Activated CD4-positive, alpha-beta T cell treated with anti-CD3 and anti-CD28 coated beads for 48 hours (primary cell): ENCODE measurements around the gene KDM5B.
"Not testable (repeated sequence)": the region's sequence is repeated elsewhere in the genome, so short reads cannot be mapped to it uniquely, and the experiment has no call there.

Experiments used
- DNase-seq: peaks from one replicate; pipeline ENCODE4 v3.0.0-alpha.2; 2020

The KDM5B gene

DNA sequence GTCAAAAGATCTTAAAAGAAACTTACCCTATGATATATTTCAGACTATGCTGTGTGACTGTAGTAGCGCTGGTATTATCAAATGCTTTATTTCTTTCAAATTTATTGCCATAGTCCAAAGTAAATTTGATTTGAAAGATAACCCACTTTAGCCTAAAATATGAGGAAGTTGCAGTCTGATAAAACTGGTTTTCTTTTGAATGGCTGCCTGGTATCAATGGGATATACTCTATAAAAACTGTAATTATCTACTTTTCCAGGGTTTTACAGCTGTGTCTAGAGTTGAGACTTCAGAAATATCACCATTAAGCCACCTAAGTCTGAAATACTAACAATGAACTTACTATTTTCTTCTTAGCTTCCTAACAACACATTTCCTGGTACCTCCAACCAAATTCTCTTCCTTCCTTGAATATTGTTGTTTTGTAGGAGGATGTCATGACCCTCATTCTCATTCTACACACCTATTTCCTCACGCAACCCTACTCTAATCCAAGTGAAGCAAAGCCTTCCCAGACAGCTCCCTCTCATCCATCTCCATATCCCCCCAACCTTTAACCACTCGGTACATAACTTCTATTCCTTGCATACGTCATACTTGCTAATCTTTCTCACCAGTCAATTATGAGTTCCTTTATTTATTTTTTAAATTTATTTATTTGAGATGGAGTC is 17.0 kb downstream of the KDM5B start:
- no peak for DNase-seq

DNA sequence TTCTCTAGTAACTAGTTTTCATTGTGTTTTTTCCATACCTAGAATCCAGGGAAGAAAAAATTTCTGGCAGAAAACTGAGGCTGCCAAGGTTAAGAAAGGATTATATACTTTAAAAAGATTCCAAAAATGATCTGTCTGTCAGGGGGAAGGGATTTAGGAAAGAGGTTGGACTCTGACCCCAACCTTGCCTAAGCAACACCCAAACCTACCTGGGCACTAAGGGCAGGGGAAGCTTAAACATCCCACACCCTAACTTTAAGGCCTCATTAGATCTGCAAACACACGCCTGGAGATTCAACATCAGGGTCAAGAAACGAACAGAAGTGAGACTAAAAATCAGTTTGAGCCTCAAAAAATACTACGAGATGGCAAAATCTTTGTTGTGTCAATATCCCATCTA is 19.4 kb downstream of the KDM5B start:
- DNase-seq = no peak

GRCh38 chr1:202786804-202787203 is 21.4 kb downstream of the KDM5B start:
- DNase-seq = no peak

- no peak for DNase-seq
Observed at GRCh38 chr1:202781180-202781579, 27.0 kb downstream of the KDM5B start.

- DNase-seq = no peak
Observed at GRCh38 chr1:202770135-202770534, 38.1 kb downstream of the KDM5B start.

- DNase-seq = no peak
Observed at GRCh38 chr1:202765721-202766120, 42.5 kb downstream of the KDM5B start.

GRCh38 chr1:202762019-202762418 is 46.2 kb downstream of the KDM5B start:
- DNase-seq = no peak

GRCh38 chr1:202760589-202760988 is 47.6 kb downstream of the KDM5B start:
- no peak for DNase-seq

DNA sequence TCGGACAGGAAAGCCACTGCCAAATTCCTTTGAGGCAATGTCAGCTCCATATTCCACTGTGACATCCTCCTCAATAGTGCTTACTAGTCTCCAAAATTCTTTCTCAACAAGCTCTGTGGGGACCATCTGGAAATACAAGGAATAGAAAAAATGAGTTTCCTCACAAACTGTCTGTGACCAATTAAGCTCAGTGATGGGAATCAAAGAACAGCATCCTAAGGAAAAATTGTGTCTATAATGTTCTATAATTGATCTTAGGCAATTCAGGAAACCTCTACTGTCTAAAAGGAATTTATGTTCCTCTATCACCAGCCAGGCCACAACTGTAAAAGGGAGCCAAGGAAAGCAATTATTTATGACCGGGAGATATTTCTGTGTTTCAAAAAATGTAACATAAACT is 51.8 kb downstream of the KDM5B start:
- DNase-seq = no peak

DNA sequence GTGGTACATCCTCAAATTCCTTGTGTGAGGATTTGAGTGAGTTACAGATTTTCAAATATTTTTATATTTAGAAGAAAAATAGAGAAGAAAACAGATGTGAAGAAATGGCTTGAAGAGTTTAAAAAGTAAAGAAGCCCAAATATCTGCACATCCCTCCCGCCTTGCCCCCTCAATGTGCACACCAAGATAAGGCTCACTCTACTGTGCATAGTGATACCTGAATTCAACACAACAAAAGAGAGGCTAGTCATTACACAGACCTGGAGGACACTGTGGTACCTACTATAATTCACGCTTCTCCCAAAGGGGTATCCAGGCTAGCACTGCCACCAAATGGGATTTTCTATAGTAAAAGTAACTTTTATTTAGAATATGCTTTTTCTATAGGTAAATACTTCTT is 53.9 kb downstream of the KDM5B start:
- no peak for DNase-seq

- no peak for DNase-seq
Observed at GRCh38 chr1:202752774-202753173, 55.4 kb downstream of the KDM5B start.

DNA sequence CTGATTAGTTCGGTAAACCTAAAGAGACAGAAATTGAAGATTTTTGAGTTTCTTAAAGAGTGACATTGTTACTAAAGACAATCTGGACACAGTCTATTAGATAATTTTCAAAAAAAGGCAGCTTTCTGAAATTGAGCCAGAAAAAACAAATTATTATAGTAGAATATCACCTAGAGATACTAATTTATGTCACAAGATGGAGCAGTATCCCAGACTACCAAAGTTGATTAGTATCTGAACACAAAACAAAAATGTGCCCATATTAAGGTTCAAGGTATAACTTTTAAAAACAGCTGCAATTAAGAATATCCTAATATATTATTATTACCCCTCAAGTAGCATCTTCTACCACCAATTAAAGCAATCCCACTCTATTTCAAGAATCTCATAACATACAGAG is 57.5 kb downstream of the KDM5B start:
- DNase-seq = no peak

DNA sequence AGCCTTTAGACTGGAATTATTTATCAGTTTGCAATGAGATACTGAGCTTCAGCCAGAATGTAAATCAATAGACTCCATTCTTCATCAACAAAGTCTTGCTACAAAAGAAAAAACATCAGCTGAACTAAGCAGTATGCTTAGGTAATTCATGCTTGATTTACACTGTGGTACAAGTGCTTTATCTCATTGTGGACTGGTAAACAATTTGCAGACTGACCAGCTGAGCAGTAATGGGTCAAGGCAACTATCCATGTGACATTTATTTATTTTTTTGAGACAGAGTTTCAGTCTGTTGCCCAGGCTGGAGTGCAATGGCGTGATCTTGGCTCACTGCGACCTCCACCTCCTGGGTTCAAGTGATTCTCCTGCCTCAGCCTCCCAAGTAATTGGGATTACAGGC is 58.2 kb downstream of the KDM5B start:
- DNase-seq = no peak

DNA sequence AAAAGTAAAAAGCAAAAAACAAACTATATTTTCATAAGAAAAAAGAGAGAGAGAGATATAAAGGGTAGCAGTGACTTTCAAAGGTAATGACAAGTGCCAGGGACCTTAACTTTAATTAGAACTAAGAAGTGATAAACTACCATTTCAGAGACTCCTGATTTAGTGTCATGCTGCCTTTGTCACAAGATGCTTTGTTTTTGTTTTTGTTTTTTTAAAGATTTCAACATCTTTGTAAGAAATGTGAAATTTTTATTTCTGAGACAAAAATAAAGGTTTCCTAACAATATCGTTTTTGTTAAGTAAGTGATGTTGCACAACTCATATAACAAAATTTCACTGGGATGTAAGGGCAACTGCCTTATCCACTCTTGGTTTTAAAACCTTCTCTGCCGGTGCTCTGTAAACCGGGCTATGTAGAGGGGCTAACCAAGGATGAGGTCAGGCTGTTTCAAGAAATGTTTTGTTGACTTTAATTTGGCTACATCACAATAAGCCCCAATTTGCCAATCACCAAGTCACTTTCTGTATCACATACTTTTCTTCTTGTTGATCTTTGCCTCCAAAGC is 62.8 kb downstream of the KDM5B start:
- DNase-seq = no peak

DNA sequence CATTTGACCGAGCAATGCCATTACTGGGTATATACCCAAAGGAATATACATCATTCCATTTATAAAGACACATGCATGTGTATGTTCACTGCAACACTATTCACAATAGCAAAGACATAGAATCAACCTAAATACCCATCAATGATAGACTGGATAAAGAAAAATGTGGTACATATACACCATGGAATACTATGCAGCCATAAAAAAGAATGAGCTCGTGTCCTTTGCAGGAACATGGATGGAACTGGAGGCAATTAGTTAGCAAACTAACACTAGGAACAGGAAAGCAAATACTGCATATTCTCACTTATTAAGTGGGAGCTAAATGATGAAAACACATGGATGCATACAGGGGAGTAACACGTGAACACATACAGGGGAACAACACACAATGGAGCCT is 63.5 kb downstream of the KDM5B start:
- DNase-seq = not testable (repeated sequence)

- DNase-seq = no peak
Observed at GRCh38 chr1:202742496-202742895, 65.7 kb downstream of the KDM5B start.

GRCh38 chr1:202733251-202733650 is 75.0 kb downstream of the KDM5B start:
- no peak for DNase-seq

DNA sequence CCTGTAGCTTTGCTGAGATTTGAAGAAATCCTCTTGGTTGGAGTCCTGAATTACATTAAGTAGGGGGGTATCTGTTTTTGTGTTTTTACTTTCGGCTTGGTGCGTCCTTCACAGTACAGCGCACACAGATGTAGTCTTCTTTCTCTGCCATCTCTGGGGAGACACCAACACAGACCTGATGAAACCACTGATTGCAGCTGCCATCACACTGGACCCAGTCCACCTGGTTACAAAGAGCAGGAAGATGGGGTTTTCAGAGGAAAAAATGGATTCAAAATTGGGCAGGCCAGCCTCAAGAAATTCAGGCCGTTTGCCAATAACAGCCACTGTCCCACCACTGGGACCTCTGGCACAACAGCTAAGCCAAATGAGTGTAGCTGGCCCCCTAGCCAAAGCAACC is 79.3 kb downstream of the KDM5B start:
- DNase-seq = no peak

GRCh38 chr1:202725526-202725925 is 82.7 kb downstream of the KDM5B start:
- DNase-seq = no peak

GRCh38 chr1:202723708-202724107 is 84.5 kb downstream of the KDM5B start:
- DNase-seq = no peak

- not testable (repeated sequence) for DNase-seq
Observed at GRCh38 chr1:202723046-202723445, 85.2 kb downstream of the KDM5B start.

DNA sequence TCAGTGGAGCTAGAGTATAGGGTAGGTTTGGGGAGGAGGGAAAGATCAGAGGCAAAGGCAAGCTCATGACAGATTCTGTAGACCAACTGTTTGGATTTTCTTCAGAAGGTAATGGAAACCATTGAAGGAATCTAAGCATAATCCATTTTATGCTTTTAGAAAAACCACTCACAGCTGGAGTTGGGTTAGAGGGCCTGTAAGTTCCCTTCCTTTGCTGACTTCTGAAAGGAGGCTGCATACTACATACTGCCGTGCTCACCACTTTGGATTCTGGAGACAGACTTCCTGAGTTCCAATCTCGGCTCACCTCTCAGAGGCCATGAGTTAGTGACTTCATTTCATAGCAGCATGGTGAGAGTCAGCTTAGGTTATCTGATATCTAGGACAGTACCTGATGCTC is 91.6 kb downstream of the KDM5B start:
- no peak for DNase-seq

GRCh38 chr1:202714202-202714601 is 94.0 kb downstream of the KDM5B start:
- DNase-seq = not testable (repeated sequence)

- DNase-seq = no peak
Observed at GRCh38 chr1:202713110-202713509, 95.1 kb downstream of the KDM5B start.

GRCh38 chr1:202711949-202712635 is 96.1 kb downstream of the KDM5B start:
- no peak for DNase-seq
